ACHN (cell line): ENCODE data around the gene SERPIND1.
"Not testable (repeated sequence)": the region's sequence is repeated elsewhere in the genome, so short reads cannot be mapped to it uniquely, and the experiment has no call there.

ENCODE experiments used
- DNase-seq: peaks from one replicate; pipeline ENCODE4 v3.0.0-alpha.2; 2015
- in situ Hi-C: cut with HindIII; loops from 2 replicates; pipeline ENCODE4 v1.10.0; 2017; ENCODE audit warnings: low sequenced_read_pairs, low pct_ligation_motif_present, low pct_unique_long_range_greater_than_20kb

Gene SERPIND1

DNA sequence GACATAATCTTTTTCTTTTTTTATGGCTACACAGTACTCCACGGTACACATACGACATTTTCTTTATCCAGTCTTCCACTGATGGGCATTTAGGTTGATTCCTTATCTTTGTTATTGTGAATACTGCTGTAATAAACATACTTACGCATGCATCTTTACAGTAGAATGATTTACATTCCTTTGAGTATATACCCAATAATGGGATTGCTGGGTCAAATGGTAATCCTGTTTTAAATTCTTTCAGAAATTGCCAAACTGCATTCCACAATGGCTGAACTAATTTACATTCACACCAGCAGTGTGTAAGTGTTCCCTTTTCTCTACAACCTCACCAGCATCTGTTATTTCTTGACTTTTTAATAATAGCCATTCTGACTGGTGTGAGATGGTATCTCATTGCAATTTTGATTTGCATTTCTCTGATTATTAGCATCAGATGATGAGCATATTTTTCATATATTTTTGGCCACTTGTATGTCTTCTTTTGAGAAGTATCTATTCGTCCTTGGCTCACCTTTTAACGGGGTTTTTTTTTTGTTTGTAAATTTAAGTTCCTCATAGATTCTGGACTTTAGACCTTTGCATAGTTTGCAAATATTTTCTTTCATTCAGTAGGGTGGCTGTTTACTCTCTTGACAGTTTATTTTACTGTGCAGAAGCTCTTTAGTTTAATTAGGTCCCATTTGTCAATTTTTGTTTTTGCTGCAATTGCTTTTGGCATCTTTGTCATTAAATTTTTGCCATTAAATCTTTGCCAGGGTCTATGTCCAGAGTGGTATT is 52.6 kb downstream of the SERPIND1 start:
- DNase-seq, in situ Hi-C loops: not testable (repeated sequence)

DNA sequence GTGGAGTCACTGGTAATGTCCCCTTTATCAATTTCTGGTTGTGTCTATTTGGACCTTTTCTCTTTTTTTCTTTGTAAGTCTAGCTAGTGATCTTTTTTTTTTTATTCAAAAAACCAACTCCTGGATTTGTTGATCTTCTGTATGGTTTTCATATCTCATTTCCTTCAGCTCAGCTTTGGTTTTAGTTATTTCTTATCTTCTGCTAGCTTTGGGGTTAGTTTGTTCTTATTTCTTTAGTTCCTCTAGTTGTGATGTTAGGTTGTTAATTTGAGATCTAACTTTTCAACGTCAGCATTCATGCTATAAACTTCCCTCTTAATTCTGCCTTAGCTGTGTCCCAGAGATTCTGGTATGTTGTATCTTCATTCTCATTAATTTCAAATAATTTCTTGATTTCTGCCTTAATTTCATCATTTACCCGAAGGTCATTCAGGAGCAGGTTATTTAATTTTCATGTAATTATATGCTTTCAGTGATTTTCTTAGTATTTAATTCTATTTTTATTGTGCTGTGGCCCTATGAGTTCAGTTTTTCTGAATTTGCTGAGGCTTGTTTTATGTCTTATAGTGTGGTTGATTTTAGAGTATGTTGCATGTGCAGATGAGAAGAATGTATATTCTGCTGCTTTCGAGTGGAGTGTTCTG is 55.7 kb downstream of the SERPIND1 start:
- in situ Hi-C loops: no loop called here
- no peak for DNase-seq

DNA sequence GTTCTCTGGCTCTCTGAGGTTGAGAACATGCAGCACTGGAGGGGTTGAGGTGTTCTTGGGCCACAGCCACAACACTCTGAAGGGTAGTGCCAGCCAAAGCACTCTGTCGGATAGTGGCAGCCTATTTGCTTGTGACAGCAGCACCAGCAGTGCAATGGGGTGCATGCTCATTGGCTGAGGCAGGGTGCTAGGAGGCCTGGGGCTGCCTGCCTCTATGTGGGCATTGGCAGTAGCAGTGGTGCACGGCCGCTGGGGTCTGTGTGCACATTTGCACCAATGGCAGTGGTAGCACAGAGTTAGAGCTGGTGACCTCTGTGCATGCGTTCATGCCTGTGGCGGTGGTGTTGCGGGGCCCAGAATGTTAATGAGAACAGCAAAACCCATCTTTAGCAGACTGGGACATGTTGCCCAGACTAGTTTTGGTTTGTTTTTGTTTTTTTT is 59.3 kb downstream of the SERPIND1 start:
- no peak for DNase-seq
- in situ Hi-C loops: no loop called here

DNA sequence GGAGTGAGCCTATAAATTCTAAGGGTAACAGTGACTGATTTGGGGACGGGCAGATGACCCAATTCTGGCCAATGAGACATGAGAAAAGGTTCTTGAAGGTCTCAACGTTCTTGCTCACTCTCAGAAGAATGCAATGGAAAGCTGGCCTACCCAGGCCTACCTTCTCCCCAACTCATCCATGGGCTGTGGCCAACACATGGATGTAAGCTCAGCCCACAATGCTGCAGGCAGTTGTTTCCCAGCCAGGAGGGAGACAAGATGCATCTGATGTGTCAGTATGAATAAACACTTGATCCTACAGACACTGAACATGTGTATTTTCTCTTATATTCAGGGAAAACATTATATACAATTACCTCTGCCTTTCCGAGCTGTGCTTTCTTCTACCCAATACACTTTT is 60.3 kb downstream of the SERPIND1 start:
- no peak for DNase-seq

DNA sequence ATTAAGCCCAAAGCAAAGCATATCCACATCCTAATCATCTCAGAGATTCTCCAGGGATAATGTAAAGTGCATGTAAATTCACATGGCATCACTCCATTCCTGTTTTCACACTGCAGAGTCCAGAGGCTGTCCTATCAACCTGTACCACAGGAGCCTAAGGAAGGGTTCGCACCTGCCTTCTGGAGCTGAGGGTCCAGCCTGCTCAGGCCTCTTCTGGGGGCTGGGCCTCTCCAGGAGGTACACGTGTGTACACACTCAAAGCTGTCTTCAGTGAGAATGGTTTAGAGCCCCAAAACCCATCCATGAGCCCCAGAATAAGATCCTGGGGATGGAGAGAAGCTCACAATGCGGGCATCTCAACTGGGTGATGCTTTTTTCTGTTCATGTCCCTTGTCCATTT is 60.8 kb downstream of the SERPIND1 start:
- no peak for DNase-seq
- in situ Hi-C loops: no loop called here

More for the DNA sequence above, 60.3 kb downstream of the SERPIND1 start:
- in situ Hi-C loops: no loop called here
